GM06990 (cell line): ENCODE results near the gene ANKS1A.

ENCODE experiments used
- DNase-seq: peaks from one replicate; pipeline ENCODE4 v3.0.0-alpha.2; 2011; ENCODE audit not compliant: insufficient read length; ENCODE audit errors: extremely low read depth
- H3K27me3 ChIP-seq: replicated peaks from 2 replicates; pipeline ENCODE4 v1.6.0; 2011; ENCODE audit warnings: low read length; ENCODE audit not compliant: control insufficient read depth, insufficient read depth
- H3K36me3 ChIP-seq: 2 replicates; pipeline ENCODE4 v1.5.1; 2011; ENCODE audit warnings: low read length; ENCODE audit not compliant: control insufficient read depth, insufficient read depth
- H3K4me3 ChIP-seq: replicated peaks from 2 replicates; pipeline ENCODE4 v1.5.1; 2011; ENCODE audit warnings: low read depth, mild to moderate bottlenecking, control low read depth, low read length
- TF ChIP-seq, protein P1 (sequence below): IDR thresholded peaks from 2 replicates; pipeline ENCODE4 v1.5.1; 2011; ENCODE audit warnings: low read length, control low read depth, mild to moderate bottlenecking, inconsistent platforms; ENCODE audit not compliant: insufficient read depth, poor library complexity, severe bottlenecking

The ANKS1A gene

DNA sequence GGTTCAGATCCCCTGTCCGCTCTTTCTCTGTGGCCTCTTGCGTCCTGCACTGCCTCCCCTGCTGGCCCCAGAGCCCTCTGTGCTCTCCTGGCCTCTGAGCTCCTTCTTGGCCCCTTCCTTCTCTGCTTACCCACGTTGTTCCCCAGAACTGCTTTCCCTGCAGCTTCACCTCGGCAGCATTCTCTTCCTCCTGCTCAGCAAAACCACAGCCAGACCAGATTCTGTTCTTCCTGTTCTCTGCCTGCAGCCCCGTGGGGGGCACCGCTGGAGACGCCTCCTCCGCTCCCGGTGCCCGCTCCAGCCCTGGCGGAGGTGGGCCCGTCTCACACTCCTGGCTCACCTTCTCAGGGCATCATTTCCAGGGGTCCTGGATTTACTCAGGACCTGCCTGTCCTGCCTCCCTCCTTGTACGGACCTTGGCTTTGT, 192.4 kb downstream of the ANKS1A start:
- H3K4me3 ChIP-seq: no peak overlapping the region
- no peak for DNase-seq
- H3K27me3 ChIP-seq: no peaks in the 10 kb centered on the region
- H3K36me3 ChIP-seq: peaks cover 2% of the 10 kb centered on the region
- TF ChIP-seq, protein P1, sequence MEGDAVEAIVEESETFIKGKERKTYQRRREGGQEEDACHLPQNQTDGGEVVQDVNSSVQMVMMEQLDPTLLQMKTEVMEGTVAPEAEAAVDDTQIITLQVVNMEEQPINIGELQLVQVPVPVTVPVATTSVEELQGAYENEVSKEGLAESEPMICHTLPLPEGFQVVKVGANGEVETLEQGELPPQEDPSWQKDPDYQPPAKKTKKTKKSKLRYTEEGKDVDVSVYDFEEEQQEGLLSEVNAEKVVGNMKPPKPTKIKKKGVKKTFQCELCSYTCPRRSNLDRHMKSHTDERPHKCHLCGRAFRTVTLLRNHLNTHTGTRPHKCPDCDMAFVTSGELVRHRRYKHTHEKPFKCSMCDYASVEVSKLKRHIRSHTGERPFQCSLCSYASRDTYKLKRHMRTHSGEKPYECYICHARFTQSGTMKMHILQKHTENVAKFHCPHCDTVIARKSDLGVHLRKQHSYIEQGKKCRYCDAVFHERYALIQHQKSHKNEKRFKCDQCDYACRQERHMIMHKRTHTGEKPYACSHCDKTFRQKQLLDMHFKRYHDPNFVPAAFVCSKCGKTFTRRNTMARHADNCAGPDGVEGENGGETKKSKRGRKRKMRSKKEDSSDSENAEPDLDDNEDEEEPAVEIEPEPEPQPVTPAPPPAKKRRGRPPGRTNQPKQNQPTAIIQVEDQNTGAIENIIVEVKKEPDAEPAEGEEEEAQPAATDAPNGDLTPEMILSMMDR: no peak

DNA sequence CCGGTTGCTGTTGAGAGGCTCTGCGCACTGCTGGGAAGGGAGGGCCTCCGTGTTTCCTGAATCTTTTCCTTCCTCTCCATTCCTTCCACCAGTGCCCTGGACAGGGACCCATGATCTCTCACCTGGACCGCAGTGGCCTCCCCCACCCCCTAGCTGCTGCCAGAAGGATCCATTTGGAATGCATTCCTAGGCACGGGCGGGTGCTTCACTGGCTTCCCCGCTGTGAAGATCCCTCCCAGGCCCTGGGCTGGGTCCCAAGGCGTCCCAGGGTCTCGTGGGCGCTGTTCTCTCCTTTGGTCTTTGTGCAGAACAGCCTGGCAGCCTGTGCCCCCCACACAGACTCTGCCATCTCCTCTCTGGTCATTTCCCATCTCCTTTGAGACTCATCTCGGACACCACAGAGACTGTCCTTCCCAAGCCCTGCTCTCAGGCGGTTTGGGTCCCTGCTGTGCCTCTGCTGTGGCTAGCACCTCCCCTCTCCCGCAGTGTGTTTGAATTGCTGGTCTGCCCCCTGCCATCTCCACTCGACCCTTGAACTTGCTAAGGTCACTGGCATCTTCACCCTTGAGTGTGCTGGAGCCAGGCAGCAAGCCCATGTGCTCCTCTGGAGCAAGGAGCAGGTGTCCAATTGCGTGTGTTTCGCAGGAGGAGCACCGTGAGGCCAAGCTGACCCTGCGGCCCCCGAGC, 193.1 kb downstream of the ANKS1A start:
- TF ChIP-seq, protein P1: no peak
- no peak for DNase-seq
- Histone ChIP-seq H3K4me3 (no peak overlapping the region), H3K27me3 (no peaks in the 10 kb centered on the region), H3K36me3 (peaks cover 2% of the 10 kb centered on the region)

DNA sequence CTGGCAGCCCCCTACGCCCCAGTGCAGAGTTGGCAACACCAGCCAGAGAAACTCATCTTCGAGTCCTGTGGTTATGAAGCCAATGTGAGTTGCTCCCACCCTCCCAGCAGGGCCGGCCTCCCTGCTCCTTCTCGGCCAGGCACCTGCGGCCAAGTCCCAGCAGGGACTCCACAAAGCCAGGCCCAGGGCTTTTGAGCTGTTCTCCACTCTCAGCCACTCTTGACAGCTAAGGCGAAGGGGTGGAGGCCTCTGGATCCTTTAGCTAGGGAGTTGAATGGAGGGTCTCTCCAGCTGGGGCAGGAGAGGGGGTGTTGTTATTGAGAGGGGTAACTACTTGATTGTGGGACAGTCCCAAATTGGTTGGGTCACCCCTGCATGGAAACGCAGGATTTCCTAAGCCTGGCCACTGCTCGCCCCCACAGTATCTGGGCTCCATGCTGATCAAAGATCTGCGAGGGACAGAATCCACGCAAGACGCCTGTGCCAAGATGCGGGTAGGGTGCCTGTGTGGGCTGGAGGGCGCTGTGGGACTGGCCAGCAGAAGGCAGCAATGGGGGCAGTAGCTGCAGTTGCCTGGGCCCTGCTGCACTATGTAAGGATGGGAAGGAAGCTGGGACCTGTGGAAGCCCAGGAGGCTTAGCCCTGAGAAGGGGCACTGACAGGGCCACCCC, 193.8 kb downstream of the ANKS1A start:
- peaks cover 3% of the 10 kb centered on the region for H3K36me3 ChIP-seq
- TF ChIP-seq, protein P1: no peak
- no peak overlapping the region for H3K4me3 ChIP-seq
- H3K27me3 ChIP-seq: no peaks in the 10 kb centered on the region
- DNase-seq: no peak

DNA sequence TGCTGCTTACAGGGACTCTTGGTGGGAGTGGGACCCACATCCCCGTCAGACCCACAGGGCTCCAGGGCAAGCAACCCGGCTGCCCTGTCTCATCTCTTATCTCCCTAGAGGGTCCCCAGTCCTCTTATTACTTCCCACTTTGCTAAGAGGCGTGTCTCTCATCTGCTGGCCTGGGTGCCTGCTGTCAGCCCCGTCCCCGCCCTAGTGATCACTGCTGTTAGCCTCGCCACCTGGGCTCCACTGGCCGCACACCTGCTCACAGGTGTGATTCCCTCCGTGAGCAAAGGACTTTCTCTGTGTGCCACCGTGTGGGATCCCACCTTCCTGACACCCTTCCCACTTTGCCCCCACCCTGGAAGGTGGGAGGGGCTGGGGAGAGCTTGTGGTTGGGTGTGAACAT, 194.5 kb downstream of the ANKS1A start:
- no peaks in the 10 kb centered on the region for H3K27me3 ChIP-seq
- DNase-seq: no peak
- H3K36me3 ChIP-seq: peaks cover 3% of the 10 kb centered on the region
- H3K4me3 ChIP-seq: no peak overlapping the region
- TF ChIP-seq, protein P1: no peak

DNA sequence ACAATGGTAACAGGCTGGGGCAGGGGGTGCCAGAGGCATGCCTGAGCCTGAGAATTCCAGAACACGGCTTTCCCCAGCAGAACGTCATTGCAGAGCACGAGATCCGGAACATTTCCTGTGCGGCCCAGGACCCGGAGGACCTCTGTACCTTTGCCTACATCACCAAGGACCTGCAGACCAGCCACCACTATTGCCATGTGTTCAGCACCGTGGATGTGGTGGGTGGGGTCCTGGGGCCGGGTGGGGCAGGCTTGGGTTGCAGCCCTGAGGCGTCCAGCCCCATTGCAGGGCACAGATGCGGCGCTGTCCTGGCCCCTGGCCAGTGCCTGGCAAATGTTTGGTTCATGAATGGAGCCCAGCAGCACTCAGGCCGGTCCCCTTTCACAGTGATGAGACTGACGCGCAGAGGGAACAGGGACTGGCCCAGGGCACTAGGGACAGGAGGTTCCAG, 195.0 kb downstream of the ANKS1A start:
- TF ChIP-seq, protein P1: no peak
- Histone ChIP-seq H3K27me3 (no peaks in the 10 kb centered on the region), H3K36me3 (peaks cover 1% of the 10 kb centered on the region), H3K4me3 (no peak overlapping the region)
- no peak for DNase-seq
